SHP77 treated with DMSO at 0.1 percent for 48 hours (cell line): Measurements from ENCODE around the gene HADHB.
"Not testable (repeated sequence)": the region's sequence is repeated elsewhere in the genome, so short reads cannot be mapped to it uniquely, and the experiment has no call there.

Experiments
- DNase-seq: peaks from one replicate; lab custom pipeline; 2025; lab: John Stamatoyannopoulos, UW

Gene HADHB

DNA sequence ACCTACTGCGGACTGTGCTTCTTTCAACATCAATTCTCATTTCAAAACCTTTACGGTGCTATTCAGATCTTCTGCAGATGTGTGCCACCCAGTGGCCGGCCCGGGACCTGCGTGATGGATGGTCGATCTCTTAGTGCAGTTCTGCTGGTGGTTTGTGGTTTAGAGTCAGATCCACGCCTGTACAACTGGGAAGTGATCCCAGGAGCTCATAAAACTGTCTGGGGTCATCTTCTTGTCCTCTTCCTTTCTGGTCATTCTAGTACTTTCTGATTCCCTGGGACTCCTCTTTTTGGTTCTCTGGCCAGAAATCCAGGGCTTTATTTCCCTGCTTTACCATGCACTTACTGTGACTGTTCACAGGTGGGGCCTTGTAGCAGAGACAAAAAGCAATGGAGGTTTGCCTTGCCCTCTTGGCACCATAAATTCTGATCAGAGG, 85.4 kb downstream of the HADHB start:
- peak; percentile 26 for DNase-seq

DNA sequence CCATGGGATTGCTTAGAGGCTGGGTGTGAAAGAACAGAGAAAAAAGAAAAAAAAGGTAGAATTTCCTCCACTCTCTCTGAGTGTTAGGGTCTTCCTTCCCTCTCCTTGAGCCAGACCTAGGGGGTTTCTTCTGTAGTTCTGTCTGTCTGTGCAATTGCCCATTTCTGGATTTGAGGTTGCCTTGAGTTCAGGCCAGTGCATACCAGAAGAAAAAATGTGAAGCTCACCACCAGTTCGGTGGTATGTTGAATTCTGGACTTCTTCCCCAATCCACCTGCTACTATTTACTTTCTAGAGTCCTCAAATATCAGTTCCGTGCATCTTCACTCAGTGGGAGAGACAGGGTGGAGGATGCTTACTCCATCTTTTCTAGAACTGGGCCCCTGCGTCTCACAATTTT, 85.9 kb downstream of the HADHB start:
- DNase-seq = no peak

DNA sequence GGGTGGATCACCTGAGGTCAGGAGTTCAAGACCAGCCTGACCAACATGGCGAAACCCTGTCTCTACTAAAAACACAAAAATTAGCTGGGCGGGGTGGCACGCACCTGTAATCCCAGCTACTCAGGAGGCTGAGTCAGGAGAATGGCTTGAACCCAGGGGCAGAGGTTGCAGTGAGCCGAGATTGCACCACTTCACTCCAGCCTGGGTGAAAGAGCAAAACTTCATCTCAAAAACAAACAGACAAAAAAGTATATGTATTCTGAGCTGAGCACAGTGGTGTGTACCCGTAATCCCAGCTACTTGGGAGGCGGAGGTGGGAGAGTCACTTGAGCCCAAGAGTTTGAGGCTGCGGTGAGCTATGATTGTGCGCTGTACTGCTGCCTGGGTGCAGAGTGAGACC, 86.6 kb downstream of the HADHB start:
- DNase-seq = not testable (repeated sequence)

DNA sequence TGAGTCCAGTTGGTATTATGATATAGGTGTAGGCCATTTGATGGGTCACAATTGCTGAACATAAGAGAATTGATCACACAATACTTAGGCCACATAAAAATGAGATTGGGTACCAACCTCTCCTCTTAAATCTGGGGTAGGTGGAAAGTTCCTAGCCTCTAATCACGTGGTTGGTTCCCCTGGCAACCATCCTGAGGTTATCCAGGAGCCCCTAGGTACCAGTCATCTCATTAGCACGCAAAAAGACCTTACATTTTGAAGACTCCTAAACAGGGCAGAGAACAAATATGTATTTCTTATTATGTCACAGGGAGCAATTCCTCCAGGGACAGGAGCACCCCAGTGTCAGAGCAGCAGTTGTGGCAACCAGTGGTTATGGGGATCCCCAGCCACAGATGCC, 88.6 kb downstream of the HADHB start:
- no peak for DNase-seq

DNA sequence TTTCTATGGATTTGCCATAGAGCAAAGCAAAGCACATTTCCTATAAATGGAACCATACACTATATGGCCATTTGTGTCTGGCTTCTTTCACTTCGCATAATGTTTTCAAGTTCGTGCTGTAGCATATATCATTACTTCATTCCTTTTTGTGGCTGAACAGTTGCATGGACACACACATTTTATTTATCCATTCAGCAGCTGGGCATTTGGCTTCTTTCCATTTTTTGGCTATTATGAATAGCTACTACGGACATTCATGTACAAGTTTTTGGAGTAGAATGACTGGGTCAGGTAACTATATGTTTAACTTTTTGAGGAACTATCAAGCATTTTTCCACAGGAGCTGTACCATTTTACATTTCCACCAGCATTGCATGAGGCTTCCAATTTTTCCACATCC, 90.5 kb downstream of the HADHB start:
- no peak for DNase-seq

DNA sequence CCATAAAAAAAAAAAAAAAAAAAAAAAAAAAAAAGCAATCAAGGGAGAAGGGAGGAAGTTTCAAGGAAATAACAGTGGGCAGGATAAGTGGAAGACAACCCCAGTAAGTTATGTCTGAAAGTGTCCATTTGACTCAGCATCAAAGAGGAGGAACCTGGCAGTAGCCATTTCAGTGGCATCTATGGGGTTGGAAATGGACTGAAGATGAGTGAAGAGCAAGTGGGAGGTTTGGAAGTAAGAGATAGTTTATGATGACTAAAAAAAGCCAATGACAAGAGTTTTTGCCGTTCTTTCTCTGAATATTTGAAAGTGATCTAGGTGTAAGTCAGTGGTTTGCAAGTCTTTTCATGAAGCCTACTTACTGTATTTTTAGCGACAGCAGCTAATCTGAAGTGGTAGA, 92.0 kb downstream of the HADHB start:
- DNase-seq = no peak

DNA sequence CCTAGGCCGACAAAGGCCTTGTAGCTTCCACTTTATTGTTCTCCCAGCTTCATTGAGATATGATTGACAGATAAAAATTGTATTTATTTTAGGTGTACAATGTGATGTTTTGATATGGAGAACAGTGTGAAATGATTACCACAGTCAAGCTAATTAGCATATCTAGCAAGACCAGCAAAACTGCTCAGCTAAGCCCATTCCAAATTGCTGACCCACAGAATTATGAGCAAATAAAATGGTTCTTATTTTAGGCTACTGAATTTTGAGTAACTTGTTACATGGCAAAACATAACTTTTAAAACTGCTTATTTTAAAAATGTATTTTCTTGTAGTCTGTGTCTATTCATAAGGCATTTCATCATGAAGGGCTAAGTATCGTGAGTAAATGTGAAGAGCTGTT, 92.6 kb downstream of the HADHB start:
- DNase-seq = no peak
